Cerebellar cortex (tissue), 1 donor: ENCODE data around the gene FEM1A.
A peak's percentile ranks its signal among the peaks of the same experiment; 100 is the strongest.
"Not testable (repeated sequence)": the region's sequence is repeated elsewhere in the genome, so short reads cannot be mapped to it uniquely, and the experiment has no call there.

Experiments
- DNase-seq: peaks from one replicate; pipeline ENCODE4 v3.0.0-alpha.2; 2015; ENCODE audit warnings: low spot score

FEM1A gene

DNA sequence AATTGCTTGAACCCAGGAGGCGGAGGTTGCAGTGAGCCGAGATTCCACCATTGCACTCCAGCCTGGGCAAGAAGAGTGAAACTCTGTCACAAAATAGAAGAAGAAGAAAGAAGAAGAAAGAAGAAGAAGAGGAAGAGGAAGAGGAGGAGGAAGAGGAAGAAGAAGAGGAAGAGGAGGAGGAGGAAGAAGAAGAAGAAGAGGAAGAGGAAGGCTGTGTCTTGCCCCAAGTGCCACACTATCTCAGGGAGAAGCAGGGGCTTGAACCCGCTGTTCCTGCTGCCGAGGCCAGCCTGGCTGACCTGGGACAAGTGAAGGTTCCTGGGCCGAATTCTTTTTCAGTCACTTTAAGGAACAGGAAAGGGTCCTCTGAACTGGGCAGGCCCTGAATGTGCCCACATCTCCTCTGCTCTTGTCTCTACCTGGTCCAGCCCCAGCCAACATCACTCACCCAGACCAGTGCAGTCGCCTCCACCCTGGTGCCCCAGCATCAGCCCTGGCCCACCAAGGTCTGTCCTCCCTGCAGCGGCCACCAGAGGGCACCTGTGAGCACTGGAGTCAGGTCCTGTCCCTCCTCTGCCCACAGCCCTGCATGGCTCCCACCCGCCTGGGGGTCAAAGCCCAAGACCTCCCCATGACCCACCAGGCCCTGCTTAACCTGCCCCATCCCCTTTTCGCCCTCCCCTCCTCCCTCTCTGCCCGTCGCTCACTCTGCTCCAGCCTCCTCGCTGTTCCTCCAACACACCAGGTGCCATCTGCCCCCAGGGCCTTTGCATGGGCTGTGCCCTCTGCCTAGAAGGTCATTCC, 20.0 kb downstream of the FEM1A start:
- DNase-seq = peak; percentile 61

DNA sequence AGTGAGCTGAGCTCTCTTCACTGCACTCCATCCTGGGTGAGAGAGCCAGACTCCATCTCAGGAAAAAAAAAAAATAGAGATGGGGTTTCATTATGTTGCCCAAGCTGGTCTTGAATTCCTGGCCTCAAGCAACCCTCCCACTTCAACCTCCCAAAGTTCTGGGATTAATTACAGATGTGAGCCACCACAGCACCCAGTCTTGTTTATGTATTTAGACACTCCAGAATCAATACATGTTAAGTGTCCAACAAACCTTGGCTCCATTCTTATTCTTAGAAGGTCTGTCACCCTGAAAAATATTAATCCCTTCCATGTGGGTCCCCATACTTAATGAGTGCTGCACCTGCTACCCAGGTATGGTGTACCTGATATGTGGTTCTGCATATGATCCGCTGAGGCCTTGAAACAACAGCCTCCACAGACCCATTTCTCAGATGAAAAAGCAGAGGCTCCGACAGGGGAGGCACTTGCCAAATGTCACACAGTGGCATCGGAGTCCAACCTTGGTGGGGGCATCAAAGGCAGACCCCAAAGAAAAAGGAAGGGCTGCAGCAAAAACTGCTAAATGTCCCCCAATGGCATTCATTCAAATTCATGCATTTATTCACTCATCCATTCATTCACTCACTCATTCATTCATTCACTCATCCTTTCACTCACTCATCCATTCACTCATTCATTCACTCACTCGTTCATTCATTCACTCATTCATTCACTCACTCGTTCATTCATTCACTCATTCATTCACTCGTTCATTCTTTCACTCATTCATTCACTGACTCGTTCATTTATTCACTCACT, 23.3 kb downstream of the FEM1A start:
- DNase-seq = no peak

GRCh38 chr19:4815426-4816201, 24.1 kb downstream of the FEM1A start:
- DNase-seq = peak; percentile 97

- DNase-seq = no peak
Observed at GRCh38 chr19:4816202-4816949, 24.8 kb downstream of the FEM1A start.

DNA sequence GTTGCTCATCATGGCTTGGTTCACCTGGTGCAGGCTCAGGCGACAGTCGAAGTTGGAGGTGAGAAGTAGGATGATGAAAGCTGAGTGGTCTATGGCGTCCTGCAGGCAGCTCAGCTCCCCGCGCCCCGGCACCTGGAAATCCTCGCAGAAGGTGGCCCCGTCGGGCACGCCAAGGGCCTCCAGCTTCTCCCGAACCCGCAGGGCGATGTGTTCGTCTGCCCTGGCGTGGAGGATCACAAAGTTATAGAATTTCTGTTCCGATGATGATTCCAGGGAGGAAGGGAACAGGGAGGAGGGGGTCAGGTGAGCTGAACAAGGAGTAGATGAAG, 25.4 kb downstream of the FEM1A start:
- DNase-seq = no peak

DNA sequence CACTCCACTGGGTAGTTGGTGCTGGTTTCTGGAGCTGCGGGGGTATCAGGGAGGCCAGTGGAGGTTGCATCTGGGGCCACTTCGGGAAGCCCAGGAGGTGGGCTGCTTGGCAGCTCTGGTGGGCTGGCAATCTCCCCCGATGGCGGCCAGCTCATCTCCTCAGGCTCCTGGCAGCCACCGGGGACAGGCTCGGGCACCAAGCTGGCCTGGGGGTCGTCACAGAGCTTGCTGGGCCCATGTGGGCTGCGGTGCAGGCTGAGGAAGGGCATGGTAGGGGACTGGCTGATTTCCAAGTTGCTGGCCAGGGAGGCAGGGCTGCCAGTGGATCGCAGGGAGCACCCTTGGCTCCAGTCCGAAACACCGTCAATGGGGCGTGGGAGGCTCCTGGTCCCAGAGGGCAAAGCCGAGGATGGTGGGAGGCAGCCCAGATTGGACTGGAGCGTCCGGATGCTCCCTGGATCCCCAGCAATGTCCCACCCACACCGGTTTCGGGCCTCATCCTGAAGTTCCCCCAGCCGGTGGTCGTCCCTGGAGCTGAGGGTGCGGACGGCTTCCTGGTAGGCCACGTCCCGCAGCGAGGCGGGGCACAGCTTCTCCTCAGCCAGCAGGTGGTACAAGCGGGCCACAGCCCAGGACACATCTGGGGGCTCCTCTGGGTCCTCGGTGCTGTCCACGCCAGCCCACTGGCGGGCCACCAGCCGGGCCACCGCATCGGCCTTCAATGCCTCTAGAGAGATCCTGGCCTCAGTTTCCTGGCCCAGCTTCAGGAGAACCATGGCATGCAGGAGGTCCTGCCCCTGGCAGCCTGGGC, 26.1 kb downstream of the FEM1A start:
- DNase-seq = no peak

DNA sequence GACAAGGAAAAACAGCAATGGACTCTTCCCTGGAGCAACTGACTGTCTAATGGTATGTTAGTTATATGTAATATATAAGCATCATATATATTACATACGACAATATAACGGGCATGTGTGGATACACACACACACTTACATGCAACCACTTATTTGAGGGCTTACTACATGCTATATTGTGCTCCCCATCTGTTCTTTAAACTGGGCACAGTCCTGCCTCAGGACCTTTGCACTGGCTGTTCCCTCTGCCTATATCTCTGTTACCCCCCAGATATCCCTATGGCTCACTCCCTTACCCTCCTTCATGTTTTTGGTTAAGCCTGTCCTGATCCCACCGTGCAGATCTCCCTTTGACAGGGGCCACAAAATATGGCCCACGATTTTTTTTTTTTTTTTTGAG, 29.7 kb downstream of the FEM1A start:
- DNase-seq = no peak

GRCh38 chr19:4822354-4822753, 30.8 kb downstream of the FEM1A start:
- DNase-seq = not testable (repeated sequence)

- DNase-seq = no peak
Observed at GRCh38 chr19:4823577-4823976, 32.0 kb downstream of the FEM1A start.

DNA sequence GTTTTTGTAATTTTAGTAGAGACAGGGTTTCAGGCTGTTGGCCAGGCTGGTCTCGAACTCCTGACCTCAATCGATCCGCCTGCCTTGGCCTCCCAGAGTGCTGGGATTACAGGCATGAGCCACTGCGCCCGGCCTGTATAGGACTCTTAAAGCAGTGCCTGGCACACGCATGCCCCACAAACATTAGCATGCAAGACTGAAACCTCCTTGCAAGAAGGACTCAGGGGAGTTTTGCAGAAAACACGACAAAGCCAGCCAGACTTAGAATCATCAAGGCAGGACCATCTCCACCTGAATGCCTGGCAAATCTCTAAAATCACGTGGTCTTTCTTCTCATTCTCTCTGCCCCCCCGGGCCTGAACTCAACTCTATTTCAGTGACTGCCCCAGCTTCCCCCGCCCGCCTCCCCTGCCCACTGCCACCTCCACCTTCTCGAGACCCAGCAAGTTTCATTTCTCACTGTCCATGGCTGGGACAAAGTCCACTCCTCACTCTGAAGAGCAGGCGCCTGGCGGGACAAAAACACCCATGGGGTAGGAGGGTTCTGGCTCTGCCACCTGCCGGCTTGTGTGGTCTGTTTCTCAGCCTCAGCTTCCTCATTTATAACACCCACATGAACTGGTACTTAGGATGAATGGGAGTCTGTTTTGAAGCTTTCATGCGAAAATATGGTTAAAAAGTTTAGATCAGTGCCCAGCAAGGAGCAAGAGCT, 37.6 kb downstream of the FEM1A start:
- no peak for DNase-seq

DNA sequence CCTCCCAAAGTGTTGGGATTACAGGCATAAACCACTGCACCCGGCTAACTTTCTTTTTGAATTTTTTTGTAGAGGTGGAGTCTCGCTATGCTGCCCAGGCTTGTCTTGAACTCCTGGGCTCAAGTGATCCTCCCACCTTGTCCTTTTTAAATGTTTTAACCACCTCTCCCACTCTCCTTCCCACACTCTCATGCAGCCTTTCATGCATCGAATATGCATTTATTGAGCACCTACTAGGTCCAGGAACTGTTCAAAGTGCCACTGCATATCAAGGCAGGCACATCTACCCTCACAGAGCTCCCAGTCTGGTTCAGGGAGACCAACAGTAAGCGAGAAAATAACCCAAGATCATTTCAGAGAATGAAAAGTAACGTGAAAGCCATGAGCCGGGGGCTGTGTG, 38.8 kb downstream of the FEM1A start:
- DNase-seq = no peak

- DNase-seq = no peak
Observed at GRCh38 chr19:4830768-4831265, 39.3 kb downstream of the FEM1A start.

DNA sequence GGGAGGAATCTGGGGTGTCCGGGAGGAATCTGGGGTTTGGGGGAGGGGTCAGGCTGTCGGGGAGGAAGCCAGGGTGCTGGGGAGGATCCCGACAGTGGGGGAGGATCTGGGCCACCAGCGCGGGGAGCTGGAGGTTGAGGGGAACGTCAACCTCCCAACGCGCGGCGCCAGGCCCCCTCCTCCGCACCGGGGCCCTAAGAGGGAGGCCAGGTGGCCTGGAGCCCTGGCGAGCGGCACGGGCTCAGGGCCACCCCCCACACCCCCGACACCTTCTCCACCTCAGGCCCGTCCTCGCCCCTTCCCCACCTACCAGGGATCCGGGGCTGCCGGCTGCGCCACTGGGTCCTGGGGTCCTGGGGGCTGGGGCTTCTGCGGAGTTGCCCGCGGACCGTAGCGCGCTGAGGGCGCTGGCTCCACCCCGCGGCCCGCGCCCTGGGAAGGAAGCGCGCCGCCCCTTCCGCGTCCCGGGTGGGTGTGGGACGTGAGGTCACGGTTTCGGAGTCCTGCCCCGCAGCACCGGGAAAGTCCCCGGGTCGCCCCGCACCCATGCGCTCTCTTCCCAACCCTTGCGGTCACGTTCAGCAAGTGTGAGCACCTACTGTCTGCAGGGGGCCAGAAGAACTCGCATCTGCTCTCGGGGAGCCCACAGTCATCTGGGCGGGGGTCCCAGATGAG, 39.9 kb downstream of the FEM1A start, which contains the start of gene TICAM1:
Gene TICAM1, minus strand, starts transcription at position 409 of the 675 bp plus-strand sequence. CDS start 13,335 bp downstream, outside the sequence.
- DNase-seq = no peak

- not testable (repeated sequence) for DNase-seq
Observed at GRCh38 chr19:4831979-4832340, 40.4 kb downstream of the FEM1A start.

GRCh38 chr19:4832776-4833175, 41.2 kb downstream of the FEM1A start:
- DNase-seq = no peak

- no peak for DNase-seq
Observed at GRCh38 chr19:4839192-4839591, 47.7 kb downstream of the FEM1A start.

GRCh38 chr19:4843647-4843965, 52.1 kb downstream of the FEM1A start:
- no peak for DNase-seq

DNA sequence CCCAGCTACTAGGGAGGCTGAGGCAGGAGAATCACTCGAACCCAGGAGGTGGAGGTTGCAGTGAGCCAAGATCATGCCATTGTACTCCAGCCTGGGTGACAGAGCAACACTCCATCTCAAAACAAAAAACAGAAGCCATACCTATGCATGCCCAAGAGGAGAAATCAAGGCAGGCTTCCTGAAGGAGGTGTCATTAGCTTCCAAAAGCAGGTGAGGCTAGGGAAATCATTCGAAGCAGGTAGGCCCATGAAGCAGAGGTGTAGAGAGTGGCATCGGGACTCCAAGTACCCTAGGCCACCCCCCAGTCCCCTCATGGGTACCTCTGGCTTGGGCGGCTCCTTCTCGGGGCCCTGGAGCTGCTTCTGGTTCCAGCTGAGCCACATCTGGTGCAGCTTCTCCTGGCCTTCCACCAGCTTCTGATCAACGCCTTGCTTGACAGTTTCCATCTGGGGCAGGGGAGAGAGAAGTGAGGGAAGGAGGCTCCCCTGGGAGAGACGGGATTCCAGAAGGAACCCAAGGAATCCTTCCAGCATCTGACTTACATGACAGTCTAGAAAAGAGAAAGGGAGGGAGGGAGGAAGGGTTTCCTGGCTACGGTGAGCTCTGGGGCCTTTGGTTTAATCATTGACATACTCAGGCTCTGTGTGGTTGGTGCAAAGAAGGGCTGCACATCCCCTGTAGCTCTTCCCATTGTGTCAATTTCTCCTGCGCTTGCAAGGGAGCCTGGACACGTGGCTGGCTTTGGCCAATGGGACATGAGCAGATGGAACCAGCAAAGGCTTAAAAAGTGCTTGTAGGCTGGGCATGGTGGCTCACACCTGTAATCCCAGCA, 53.0 kb downstream of the FEM1A start:
- no peak for DNase-seq

GRCh38 chr19:4845975-4846374, 54.4 kb downstream of the FEM1A start:
- DNase-seq = not testable (repeated sequence)
